ENCODE data around the gene NPAS2. TPM values are rescaled to one million over a fixed set of nuclear protein-coding genes. Genes with fewer than 3 reads are reported as not detected.

Gene NPAS2
- total RNA-seq, 1 experiment from 2014 or later, result 20.4 TPM

DNA sequence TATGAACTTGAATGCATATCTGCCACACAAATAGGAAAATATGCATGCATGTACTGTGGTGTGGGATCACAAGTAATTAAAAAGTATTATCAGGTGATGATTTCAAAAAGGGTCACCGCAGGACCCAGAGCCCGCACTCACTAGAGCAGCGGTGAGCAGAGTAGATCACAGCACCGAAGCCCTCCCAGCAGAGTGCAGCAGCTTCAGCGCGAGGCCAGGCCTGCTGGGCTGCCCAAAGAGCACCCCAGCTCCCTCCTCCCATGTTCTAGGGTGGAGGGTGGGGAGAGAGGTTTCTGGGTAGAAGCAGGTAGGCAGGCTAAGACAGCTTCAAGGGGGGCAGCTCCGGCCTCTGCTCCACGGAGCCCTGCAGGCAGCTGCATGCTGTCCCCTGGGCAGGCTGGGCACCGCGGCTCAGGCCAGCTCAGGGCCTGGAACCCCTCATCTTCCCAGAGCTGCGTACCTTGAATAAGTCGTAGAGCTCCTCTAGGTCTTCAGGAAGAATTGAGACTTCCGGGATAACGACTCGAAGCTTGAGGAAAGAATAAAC, 207.1 kb downstream of the NPAS2 start:
- Histone ChIP-seq H3K9me2 (ENCODE audit: insufficient read depth) (no peaks in the 10 kb centered on the region), H2AFZ (ENCODE audit: low read depth, low read length, poor library complexity, severe bottlenecking) (no peak overlapping the region), H3K9ac (ENCODE audit: low read length) (no peak overlapping the region), H3K4me2 (ENCODE audit: low read length) (no peak overlapping the region), H4K20me1 (ENCODE audit: insufficient read depth) (no peaks in the 10 kb centered on the region), H3K4me1 (ENCODE audit: control insufficient read depth in 1 of 2, insufficient read depth in 2 of 2, low read length in 2 of 2) (no peaks in the 10 kb centered on the region), H3K4me3 (replicated peaks in 1 of 2; ENCODE audit: low read depth in 1 of 2, low read length in 2 of 2) (no peak overlapping the region), H3K27ac (ENCODE audit: low read depth, low read length) (no peak overlapping the region), H3K79me2 (ENCODE audit: insufficient read depth, low read length) (no peaks in the 10 kb centered on the region), H3K9me3 (ENCODE audit: control insufficient read depth in 1 of 2, insufficient read depth in 1 of 2, low read depth in 1 of 2, low read length in 2 of 2) (no peaks in the 10 kb centered on the region), H3K36me3 (ENCODE audit: control insufficient read depth in 1 of 2, insufficient read depth in 2 of 2, low read length in 2 of 2) (peaks cover 14 to 23% of the 10 kb centered on the region in 2 experiments), H3K27me3 (ENCODE audit: insufficient read depth, low read length) (no peaks in the 10 kb centered on the region)
- DNase-seq (ENCODE audit: low read depth, low spot score) (no peak), ATAC-seq (0 out of 2 replicates have a peak, but pooled peaks have one; percentile 25)
- no TSS peak for BruUV-seq (replicated peaks)
- CTCF ChIA-PET, result interaction anchor here (0.8 kb wide), 1 partner anchor 10 kb away, joined by 3 read pairs; no protein-coding TSS in a partner anchor
- RAD21 ChIA-PET (ENCODE audit: low non-redundant PET in 1 of 2, low total read pairs in 2 of 2, uncharacterized antibody in 2 of 2, unreplicated experiment in 2 of 2), result no interaction called here
- POLR2A ChIA-PET, result no interaction called here
- intact Hi-C loops (cut with micrococcal nuclease), result no loop called here
- no peak for TF ChIP-seq CEBPB (IDR thresholded peaks at IDR 0.05; ENCODE audit: low read depth)
- TF ChIP-seq TCF7L2 (IDR thresholded peaks at IDR 0.05; ENCODE audit: borderline replicate concordance, extremely low read depth, insufficient read depth, insufficient read length), result no peak
- no peak for TF ChIP-seq ZFX (IDR thresholded peaks at IDR 0.05)
- no peak for TF ChIP-seq POLR2AphosphoS5 (IDR thresholded peaks at IDR 0.05; ENCODE audit: low read depth, low read length)
- no peak for TF ChIP-seq YY1 (IDR thresholded peaks at IDR 0.05; ENCODE audit: extremely low read depth, insufficient replicate concordance, low read depth, low read length)
- TF ChIP-seq EZH2phosphoT487 (IDR thresholded peaks at IDR 0.05; ENCODE audit: borderline replicate concordance), result no peak
- TF ChIP-seq, protein P1, sequence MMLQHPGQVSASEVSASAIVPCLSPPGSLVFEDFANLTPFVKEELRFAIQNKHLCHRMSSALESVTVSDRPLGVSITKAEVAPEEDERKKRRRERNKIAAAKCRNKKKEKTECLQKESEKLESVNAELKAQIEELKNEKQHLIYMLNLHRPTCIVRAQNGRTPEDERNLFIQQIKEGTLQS (IDR thresholded peaks at IDR 0.05), result no peak
- TF ChIP-seq RAD21 (IDR thresholded peaks at IDR 0.05; ENCODE audit: low read depth), result no peak

DNA sequence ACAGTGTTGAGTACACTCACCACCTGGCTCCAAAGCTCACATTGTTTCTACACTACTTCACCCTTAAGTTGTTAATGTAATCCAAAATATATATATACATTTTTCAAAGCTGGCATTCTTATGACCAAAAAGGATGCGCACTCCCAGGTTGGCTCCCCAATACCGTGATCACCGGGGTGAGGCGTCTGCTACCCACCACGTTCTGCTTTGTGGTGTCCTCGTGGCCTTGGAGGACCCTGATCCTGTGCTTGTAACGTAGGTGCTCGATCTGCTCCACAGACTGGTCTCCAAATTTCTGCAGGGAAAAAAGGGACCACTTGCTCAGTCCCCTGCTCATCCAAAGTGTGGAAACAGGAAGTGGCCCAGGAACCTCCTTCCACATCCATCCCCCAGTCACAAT, 207.9 kb downstream of the NPAS2 start:
- Histone ChIP-seq H3K9ac (ENCODE audit: low read length) (no peak overlapping the region), H3K4me3 (replicated peaks in 1 of 2; ENCODE audit: low read depth in 1 of 2, low read length in 2 of 2) (no peak overlapping the region), H3K27me3 (ENCODE audit: insufficient read depth, low read length) (no peaks in the 10 kb centered on the region), H3K27ac (ENCODE audit: low read depth, low read length) (no peak overlapping the region), H3K79me2 (ENCODE audit: insufficient read depth, low read length) (no peaks in the 10 kb centered on the region), H3K9me3 (ENCODE audit: control insufficient read depth in 1 of 2, insufficient read depth in 1 of 2, low read depth in 1 of 2, low read length in 2 of 2) (no peaks in the 10 kb centered on the region), H4K20me1 (ENCODE audit: insufficient read depth) (no peaks in the 10 kb centered on the region), H3K36me3 (ENCODE audit: control insufficient read depth in 1 of 2, insufficient read depth in 2 of 2, low read length in 2 of 2) (peaks cover 17 to 23% of the 10 kb centered on the region in 2 experiments), H3K4me2 (ENCODE audit: low read length) (no peak overlapping the region), H3K4me1 (ENCODE audit: control insufficient read depth in 1 of 2, insufficient read depth in 2 of 2, low read length in 2 of 2) (no peaks in the 10 kb centered on the region), H3K9me2 (ENCODE audit: insufficient read depth) (no peaks in the 10 kb centered on the region), H2AFZ (ENCODE audit: low read depth, low read length, poor library complexity, severe bottlenecking) (no peak overlapping the region)
- no TSS peak for BruUV-seq (replicated peaks)
- intact Hi-C loops (cut with micrococcal nuclease), result no loop called here
- CTCF ChIA-PET, result interaction anchor here (0.8 kb wide), 1 partner anchor 9 kb away, joined by 3 read pairs; no protein-coding TSS in a partner anchor
- TF ChIP-seq EZH2phosphoT487 (IDR thresholded peaks at IDR 0.05; ENCODE audit: borderline replicate concordance), result no peak
- RAD21 ChIA-PET (ENCODE audit: low non-redundant PET in 1 of 2, low total read pairs in 2 of 2, uncharacterized antibody in 2 of 2, unreplicated experiment in 2 of 2), result no interaction called here
- ATAC-seq (no peak), DNase-seq (ENCODE audit: low read depth, low spot score) (no peak)
- POLR2A ChIA-PET, result no interaction called here

Data from HCT116 (cell line).